ENCODE results near the gene WDR38. TPM values are rescaled to one million over a fixed set of nuclear protein-coding genes. Genes with fewer than 3 reads are reported as not detected.

Gene WDR38
- total and polyA plus RNA-seq, 2 of the 13 experiments (the other 11 are each of a cell fraction or from before 2014, with no cell fraction given), result not detected

- TF ChIP-seq THAP9 (CRISPR knock-in tag; IDR thresholded peaks at IDR 0.05; ENCODE audit: borderline replicate concordance) (no peak), AGO2 (optimal IDR thresholded peaks at IDR 0.05; ENCODE audit: low read depth, low read length) (peak; percentile 84), SAFB2 (CRISPR knock-in tag; IDR thresholded peaks at IDR 0.05; ENCODE audit: borderline replicate concordance, low read depth) (peak; percentile 12; the same call in 1 of the 2 replicates), ZFP36L2 (CRISPR knock-in tag; IDR thresholded peaks at IDR 0.05) (no peak), RBFOX2 (IDR thresholded peaks at IDR 0.05; ENCODE audit: low read depth, low read length) (0 out of 2 replicates have a peak, but pooled peaks have one; percentile 41), NRL (CRISPR knock-in tag; IDR thresholded peaks at IDR 0.05; ENCODE audit: borderline replicate concordance) (0 out of 2 replicates have a peak, but pooled peaks have one; percentile 45), POGZ (CRISPR knock-in tag; IDR thresholded peaks at IDR 0.05) (no peak), ZNF382 (CRISPR knock-in tag; IDR thresholded peaks at IDR 0.05; ENCODE audit: borderline replicate concordance) (no peak), ZNF761 (CRISPR knock-in tag; conservative IDR thresholded peaks at IDR 0.05) (no peak), FOXO1 (CRISPR knock-in tag; IDR thresholded peaks at IDR 0.05) (no peak), IRF2 (CRISPR knock-in tag; IDR thresholded peaks at IDR 0.05) (no peak), ZNF598 (CRISPR knock-in tag; IDR thresholded peaks at IDR 0.05; ENCODE audit: borderline replicate concordance) (no peak), KDM4B (CRISPR knock-in tag; IDR thresholded peaks at IDR 0.05) (no peak), DBP (CRISPR knock-in tag; IDR thresholded peaks at IDR 0.05; ENCODE audit: not compliant biosample characterization) (no peak), PHF8 (CRISPR knock-in tag; IDR thresholded peaks at IDR 0.05) (no peak), ZNF337 (CRISPR knock-in tag; IDR thresholded peaks at IDR 0.05; ENCODE audit: borderline replicate concordance, low read depth) (no peak), HNRNPLL (IDR thresholded peaks at IDR 0.05; ENCODE audit: low read depth, low read length, poor library complexity, severe bottlenecking) (no peak)
- TF ChIP-seq, protein P1, sequence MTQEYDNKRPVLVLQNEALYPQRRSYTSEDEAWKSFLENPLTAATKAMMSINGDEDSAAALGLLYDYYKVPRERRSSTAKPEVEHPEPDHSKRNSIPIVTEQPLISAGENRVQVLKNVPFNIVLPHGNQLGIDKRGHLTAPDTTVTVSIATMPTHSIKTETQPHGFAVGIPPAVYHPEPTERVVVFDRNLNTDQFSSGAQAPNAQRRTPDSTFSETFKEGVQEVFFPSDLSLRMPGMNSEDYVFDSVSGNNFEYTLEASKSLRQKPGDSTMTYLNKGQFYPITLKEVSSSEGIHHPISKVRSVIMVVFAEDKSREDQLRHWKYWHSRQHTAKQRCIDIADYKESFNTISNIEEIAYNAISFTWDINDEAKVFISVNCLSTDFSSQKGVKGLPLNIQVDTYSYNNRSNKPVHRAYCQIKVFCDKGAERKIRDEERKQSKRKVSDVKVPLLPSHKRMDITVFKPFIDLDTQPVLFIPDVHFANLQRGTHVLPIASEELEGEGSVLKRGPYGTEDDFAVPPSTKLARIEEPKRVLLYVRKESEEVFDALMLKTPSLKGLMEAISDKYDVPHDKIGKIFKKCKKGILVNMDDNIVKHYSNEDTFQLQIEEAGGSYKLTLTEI (CRISPR knock-in tag; conservative IDR thresholded peaks at IDR 0.05), result no peak
- TF ChIP-seq, protein P2, sequence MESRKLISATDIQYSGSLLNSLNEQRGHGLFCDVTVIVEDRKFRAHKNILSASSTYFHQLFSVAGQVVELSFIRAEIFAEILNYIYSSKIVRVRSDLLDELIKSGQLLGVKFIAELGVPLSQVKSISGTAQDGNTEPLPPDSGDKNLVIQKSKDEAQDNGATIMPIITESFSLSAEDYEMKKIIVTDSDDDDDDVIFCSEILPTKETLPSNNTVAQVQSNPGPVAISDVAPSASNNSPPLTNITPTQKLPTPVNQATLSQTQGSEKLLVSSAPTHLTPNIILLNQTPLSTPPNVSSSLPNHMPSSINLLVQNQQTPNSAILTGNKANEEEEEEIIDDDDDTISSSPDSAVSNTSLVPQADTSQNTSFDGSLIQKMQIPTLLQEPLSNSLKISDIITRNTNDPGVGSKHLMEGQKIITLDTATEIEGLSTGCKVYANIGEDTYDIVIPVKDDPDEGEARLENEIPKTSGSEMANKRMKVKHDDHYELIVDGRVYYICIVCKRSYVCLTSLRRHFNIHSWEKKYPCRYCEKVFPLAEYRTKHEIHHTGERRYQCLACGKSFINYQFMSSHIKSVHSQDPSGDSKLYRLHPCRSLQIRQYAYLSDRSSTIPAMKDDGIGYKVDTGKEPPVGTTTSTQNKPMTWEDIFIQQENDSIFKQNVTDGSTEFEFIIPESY (CRISPR knock-in tag; IDR thresholded peaks at IDR 0.05), result peak; percentile 82
- TF ChIP-seq, protein P3, sequence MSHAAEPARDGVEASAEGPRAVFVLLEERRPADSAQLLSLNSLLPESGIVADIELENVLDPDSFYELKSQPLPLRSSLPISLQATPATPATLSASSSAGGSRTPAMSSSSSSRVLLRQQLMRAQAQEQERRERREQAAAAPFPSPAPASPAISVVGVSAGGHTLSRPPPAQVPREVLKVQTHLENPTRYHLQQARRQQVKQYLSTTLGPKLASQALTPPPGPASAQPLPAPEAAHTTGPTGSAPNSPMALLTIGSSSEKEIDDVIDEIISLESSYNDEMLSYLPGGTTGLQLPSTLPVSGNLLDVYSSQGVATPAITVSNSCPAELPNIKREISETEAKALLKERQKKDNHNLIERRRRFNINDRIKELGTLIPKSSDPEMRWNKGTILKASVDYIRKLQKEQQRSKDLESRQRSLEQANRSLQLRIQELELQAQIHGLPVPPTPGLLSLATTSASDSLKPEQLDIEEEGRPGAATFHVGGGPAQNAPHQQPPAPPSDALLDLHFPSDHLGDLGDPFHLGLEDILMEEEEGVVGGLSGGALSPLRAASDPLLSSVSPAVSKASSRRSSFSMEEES (CRISPR knock-in tag; IDR thresholded peaks at IDR 0.05), result no peak
Observed at GRCh38 chr9:124857533-124858162, 4.4 kb downstream of the WDR38 start (continued).
